ENCODE results near the gene SPRED2. TPM values are rescaled to one million over a fixed set of nuclear protein-coding genes. Genes with fewer than 3 reads are reported as not detected.

Gene SPRED2
- total and polyA plus RNA-seq, 4 donors: 6.7 to 7.5 (median 7.1) TPM

DNA sequence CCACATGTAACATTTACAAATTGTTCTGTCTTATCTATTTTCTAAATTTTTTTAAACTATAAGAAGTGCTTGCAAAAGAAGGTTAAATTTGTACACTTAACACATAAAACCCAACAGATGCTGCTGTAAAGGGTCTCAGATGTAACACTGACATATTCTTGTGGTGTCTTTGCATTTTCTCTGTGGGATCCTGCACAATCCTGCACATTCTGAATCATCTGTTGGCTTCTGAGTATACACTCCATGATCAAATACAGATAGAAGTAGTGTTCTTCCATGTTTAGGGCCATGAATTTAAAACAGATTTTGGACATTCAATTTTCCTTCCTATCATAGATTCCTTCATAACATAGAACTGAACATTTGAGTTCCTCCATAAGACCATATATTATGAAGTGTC lies 89.0 kb downstream of the SPRED2 start:
- Histone ChIP-seq H3K27ac (ENCODE audit: low read depth in 1 of 2, low read length in 2 of 2) (no peak overlapping the region), H3K4me3 (ENCODE audit: low read depth in 1 of 3, low read length in 3 of 3) (no peak overlapping the region), H3K4me1 (ENCODE audit: control insufficient read depth in 4 of 4, insufficient read depth in 4 of 4, low read length in 3 of 4) (no peaks in the 10 kb centered on the region), H3K27me3 (ENCODE audit: control insufficient read depth in 4 of 4, insufficient read depth in 4 of 4, low read length in 3 of 4) (no peaks in the 10 kb centered on the region), H3K9ac (ENCODE audit: low read depth in 1 of 2, low read length in 2 of 2) (no peak overlapping the region), H3K36me3 (ENCODE audit: control insufficient read depth in 4 of 4, insufficient read depth in 3 of 4, low read depth in 1 of 4, low read length in 3 of 4) (peaks cover 0 to 3% (median 1%) of the 10 kb centered on the region in 4 donors), H3K9me3 (ENCODE audit: control insufficient read depth in 4 of 4, low read length in 3 of 4) (no peaks in the 10 kb centered on the region)
- DNase-seq (ENCODE audit: low spot score): no peak
- TF ChIP-seq, protein P1, sequence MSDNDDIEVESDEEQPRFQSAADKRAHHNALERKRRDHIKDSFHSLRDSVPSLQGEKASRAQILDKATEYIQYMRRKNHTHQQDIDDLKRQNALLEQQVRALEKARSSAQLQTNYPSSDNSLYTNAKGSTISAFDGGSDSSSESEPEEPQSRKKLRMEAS (IDR thresholded peaks at IDR 0.05): no peak
- TF ChIP-seq NR2F2 (IDR thresholded peaks at IDR 0.05) (no peak), GABPA (IDR thresholded peaks at IDR 0.05 in 1 of 2, conservative IDR thresholded peaks at IDR 0.05 in 1 of 2) (no peak), TAF1 (conservative IDR thresholded peaks at IDR 0.05) (no peak), YY1 (IDR thresholded peaks at IDR 0.05) (no peak), HNF4A (conservative IDR thresholded peaks at IDR 0.05) (no peak), RAD21 (IDR thresholded peaks at IDR 0.05) (no peak), SP1 (IDR thresholded peaks at IDR 0.05) (no peak), FOXA1 (IDR thresholded peaks at IDR 0.05) (no peak), HNF4G (IDR thresholded peaks at IDR 0.05) (no peak), EGR1 (IDR thresholded peaks at IDR 0.05; ENCODE audit: low read depth in 2 of 2) (no peak), FOXA2 (IDR thresholded peaks at IDR 0.05) (no peak), RXRA (IDR thresholded peaks at IDR 0.05) (no peak)
- TF ChIP-seq, protein P2, sequence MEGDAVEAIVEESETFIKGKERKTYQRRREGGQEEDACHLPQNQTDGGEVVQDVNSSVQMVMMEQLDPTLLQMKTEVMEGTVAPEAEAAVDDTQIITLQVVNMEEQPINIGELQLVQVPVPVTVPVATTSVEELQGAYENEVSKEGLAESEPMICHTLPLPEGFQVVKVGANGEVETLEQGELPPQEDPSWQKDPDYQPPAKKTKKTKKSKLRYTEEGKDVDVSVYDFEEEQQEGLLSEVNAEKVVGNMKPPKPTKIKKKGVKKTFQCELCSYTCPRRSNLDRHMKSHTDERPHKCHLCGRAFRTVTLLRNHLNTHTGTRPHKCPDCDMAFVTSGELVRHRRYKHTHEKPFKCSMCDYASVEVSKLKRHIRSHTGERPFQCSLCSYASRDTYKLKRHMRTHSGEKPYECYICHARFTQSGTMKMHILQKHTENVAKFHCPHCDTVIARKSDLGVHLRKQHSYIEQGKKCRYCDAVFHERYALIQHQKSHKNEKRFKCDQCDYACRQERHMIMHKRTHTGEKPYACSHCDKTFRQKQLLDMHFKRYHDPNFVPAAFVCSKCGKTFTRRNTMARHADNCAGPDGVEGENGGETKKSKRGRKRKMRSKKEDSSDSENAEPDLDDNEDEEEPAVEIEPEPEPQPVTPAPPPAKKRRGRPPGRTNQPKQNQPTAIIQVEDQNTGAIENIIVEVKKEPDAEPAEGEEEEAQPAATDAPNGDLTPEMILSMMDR (IDR thresholded peaks at IDR 0.05; ENCODE audit: low read depth, low read length, missing input control): no peak
- TF ChIP-seq, protein P3, sequence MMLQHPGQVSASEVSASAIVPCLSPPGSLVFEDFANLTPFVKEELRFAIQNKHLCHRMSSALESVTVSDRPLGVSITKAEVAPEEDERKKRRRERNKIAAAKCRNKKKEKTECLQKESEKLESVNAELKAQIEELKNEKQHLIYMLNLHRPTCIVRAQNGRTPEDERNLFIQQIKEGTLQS (IDR thresholded peaks at IDR 0.05): no peak
- TF ChIP-seq, protein P4, sequence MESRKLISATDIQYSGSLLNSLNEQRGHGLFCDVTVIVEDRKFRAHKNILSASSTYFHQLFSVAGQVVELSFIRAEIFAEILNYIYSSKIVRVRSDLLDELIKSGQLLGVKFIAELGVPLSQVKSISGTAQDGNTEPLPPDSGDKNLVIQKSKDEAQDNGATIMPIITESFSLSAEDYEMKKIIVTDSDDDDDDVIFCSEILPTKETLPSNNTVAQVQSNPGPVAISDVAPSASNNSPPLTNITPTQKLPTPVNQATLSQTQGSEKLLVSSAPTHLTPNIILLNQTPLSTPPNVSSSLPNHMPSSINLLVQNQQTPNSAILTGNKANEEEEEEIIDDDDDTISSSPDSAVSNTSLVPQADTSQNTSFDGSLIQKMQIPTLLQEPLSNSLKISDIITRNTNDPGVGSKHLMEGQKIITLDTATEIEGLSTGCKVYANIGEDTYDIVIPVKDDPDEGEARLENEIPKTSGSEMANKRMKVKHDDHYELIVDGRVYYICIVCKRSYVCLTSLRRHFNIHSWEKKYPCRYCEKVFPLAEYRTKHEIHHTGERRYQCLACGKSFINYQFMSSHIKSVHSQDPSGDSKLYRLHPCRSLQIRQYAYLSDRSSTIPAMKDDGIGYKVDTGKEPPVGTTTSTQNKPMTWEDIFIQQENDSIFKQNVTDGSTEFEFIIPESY (IDR thresholded peaks at IDR 0.05): no peak

DNA sequence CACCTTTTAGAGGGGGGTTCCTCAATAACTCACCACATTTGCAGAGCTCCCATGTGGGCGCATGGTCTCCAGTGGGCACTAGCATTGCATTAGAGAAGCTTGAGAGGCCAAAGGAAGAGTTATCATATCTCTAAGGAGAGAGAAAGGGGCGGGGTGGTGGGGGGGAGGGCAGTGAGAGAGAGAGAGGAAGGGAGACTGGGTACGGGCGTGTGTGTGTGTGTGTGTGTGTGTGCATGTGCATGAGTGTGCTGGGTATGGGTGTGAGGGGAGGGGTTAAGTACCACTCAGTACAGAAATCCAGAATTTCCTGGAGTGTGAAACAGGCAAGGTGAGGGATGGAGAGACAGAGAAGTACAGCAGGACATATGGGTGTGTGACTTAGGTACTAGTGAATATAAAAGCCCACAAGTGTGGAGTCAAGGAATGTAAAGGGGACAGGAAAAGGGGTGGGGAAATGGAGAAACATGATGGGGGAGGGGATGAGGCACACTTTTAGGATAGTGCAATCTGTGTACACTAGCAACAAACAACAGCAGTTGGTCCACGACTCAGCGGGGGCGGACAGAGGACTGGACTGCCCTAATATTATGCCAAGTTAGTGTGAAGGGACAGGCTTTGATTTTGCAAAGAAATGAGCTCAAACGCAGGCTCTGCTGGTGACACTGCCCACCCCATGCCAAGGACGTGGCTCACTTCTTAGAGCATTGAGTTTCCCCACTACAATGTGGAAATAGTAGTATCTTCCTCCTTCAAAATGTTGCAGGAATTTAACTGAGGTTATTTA lies 91.3 kb downstream of the SPRED2 start:
- Histone ChIP-seq H3K4me3 (ENCODE audit: low read depth in 1 of 3, low read length in 3 of 3) (no peak overlapping the region), H3K9ac (ENCODE audit: low read depth in 1 of 2, low read length in 2 of 2) (no peak overlapping the region), H3K4me1 (ENCODE audit: control insufficient read depth in 4 of 4, insufficient read depth in 4 of 4, low read length in 3 of 4) (peaks cover 0 to under 1% (median 0%) of the 10 kb centered on the region in 4 donors), H3K9me3 (ENCODE audit: control insufficient read depth in 4 of 4, low read length in 3 of 4) (no peaks in the 10 kb centered on the region), H3K36me3 (ENCODE audit: control insufficient read depth in 4 of 4, insufficient read depth in 3 of 4, low read depth in 1 of 4, low read length in 3 of 4) (peaks cover 0 to 3% (median 1%) of the 10 kb centered on the region in 4 donors), H3K27ac (ENCODE audit: low read depth in 1 of 2, low read length in 2 of 2) (no peak overlapping the region), H3K27me3 (ENCODE audit: control insufficient read depth in 4 of 4, insufficient read depth in 4 of 4, low read length in 3 of 4) (no peaks in the 10 kb centered on the region)
- 76% methylated on average over 9 of the region's 9 CpGs for WGBS
- TF ChIP-seq GABPA (IDR thresholded peaks at IDR 0.05 in 1 of 2, conservative IDR thresholded peaks at IDR 0.05 in 1 of 2): no peak
- TF ChIP-seq, protein P4 (IDR thresholded peaks at IDR 0.05): no peak
- no peak for TF ChIP-seq JUND (IDR thresholded peaks at IDR 0.05)
- TF ChIP-seq EGR1 (IDR thresholded peaks at IDR 0.05; ENCODE audit: low read depth in 2 of 2): peak in 1 of 2 donors; percentile 53
- no peak for TF ChIP-seq RXRA (IDR thresholded peaks at IDR 0.05)
- DNase-seq (ENCODE audit: low spot score): no peak
